Chondrocyte (in vitro differentiated cells): ENCODE measurements around the gene PDE10A. TPM values are rescaled to one million over a fixed set of nuclear protein-coding genes. Genes with fewer than 3 reads are reported as not detected.

ENCODE experiments used
- DNase-seq: peaks from one replicate; pipeline ENCODE4 v3.0.0; 2021; ENCODE audit warnings: mixed read lengths, low spot score
- H3K27ac Mint-ChIP-seq: one replicate; pipeline ENCODE4 v1.8.0; 2021; ENCODE audit warnings: mild to moderate bottlenecking, moderate library complexity, mixed read lengths; ENCODE audit not compliant: unreplicated experiment
- H3K27me3 Mint-ChIP-seq: 2 replicates; pipeline ENCODE4 v1.8.0; 2021; ENCODE audit warnings: low read depth, mixed read lengths
- H3K36me3 Mint-ChIP-seq: 2 replicates; pipeline ENCODE4 v1.8.0; 2021; ENCODE audit warnings: low read depth, mixed read lengths
- H3K4me1 Mint-ChIP-seq: 2 replicates; pipeline ENCODE4 v1.8.0; 2021; ENCODE audit warnings: low read depth, mild to moderate bottlenecking, mixed read lengths
- H3K4me3 Mint-ChIP-seq: one replicate; pipeline ENCODE4 v1.8.0; 2021; ENCODE audit warnings: mild to moderate bottlenecking, moderate library complexity, mixed read lengths; ENCODE audit not compliant: unreplicated experiment
- H3K9me3 Mint-ChIP-seq: 2 replicates; pipeline ENCODE4 v1.8.0; 2021; ENCODE audit warnings: low read depth, mixed read lengths
- total RNA-seq: library from RNA; stranded (reverse); gene quantifications from 3 replicates; pipeline ENCODE4 v1.2.1, GENCODE V29; 2021
- TF ChIP-seq, protein P1 (sequence below): fragments of 200-600 bp; sonication (generic); IDR thresholded peaks from 2 replicates; pipeline ENCODE4 v1.5.0; 2021; ENCODE audit warnings: antibody characterized with exemption, mild to moderate bottlenecking, moderate library complexity

PDE10A gene
- total RNA-seq, 1 donor from 2014 or later, result 13.7 TPM

DNA sequence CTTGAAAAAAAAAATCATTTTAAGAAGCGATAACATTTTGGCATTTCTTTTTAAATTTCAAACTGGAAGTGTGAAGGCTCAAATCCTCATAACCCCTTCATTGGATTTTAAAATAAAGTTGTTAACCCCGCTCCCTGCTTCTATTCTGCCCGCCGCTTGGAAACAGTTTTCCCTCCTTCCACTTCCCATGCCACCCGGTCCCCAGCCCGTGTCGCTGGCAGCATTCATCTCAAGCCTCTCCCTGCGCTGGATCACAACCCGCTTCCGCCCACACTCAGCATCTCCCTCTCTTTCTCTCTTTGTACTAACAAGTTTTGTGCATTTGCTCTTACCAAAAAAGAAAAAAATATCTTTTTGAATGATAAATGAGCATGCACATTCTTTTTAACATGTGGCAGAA is 15.4 kb upstream of the PDE10A start:
- Mint-ChIP-seq H3K27me3 (no peaks in the 10 kb centered on the region), H3K4me3 (no peak overlapping the region), H3K9me3 (no peaks in the 10 kb centered on the region), H3K27ac (peak overlapping the region; percentile 28), H3K4me1 (no peaks in the 10 kb centered on the region), H3K36me3 (no peaks in the 10 kb centered on the region)
- TF ChIP-seq, protein P1, sequence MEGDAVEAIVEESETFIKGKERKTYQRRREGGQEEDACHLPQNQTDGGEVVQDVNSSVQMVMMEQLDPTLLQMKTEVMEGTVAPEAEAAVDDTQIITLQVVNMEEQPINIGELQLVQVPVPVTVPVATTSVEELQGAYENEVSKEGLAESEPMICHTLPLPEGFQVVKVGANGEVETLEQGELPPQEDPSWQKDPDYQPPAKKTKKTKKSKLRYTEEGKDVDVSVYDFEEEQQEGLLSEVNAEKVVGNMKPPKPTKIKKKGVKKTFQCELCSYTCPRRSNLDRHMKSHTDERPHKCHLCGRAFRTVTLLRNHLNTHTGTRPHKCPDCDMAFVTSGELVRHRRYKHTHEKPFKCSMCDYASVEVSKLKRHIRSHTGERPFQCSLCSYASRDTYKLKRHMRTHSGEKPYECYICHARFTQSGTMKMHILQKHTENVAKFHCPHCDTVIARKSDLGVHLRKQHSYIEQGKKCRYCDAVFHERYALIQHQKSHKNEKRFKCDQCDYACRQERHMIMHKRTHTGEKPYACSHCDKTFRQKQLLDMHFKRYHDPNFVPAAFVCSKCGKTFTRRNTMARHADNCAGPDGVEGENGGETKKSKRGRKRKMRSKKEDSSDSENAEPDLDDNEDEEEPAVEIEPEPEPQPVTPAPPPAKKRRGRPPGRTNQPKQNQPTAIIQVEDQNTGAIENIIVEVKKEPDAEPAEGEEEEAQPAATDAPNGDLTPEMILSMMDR, result no peak
- no peak for DNase-seq

DNA sequence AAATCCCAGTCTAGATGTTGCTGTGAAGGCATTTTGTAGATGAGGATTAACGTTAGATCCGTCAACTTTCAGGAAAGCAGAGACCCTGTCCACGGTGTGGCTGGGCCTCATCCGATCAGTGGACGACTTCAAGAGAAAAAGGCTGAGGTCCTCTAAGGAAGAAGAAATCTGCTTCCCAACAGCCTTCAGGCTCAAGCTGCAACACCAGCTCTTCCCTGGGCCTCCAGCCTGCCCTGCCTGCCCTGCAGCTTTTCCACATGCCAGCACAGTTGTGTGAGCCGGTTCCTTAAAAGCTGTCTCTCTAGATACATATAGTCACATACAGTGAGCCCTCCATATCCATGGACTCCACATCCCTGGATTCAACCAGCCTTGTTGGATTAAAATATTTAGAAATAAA is 14.1 kb upstream of the PDE10A start:
- no peak overlapping the region for H3K4me3 Mint-ChIP-seq
- no peaks in the 10 kb centered on the region for H3K9me3 Mint-ChIP-seq
- H3K27ac Mint-ChIP-seq, result no peak overlapping the region
- no peaks in the 10 kb centered on the region for H3K4me1 Mint-ChIP-seq
- no peaks in the 10 kb centered on the region for H3K36me3 Mint-ChIP-seq
- TF ChIP-seq, protein P1, result no peak
- H3K27me3 Mint-ChIP-seq, result no peaks in the 10 kb centered on the region
- DNase-seq, result no peak

DNA sequence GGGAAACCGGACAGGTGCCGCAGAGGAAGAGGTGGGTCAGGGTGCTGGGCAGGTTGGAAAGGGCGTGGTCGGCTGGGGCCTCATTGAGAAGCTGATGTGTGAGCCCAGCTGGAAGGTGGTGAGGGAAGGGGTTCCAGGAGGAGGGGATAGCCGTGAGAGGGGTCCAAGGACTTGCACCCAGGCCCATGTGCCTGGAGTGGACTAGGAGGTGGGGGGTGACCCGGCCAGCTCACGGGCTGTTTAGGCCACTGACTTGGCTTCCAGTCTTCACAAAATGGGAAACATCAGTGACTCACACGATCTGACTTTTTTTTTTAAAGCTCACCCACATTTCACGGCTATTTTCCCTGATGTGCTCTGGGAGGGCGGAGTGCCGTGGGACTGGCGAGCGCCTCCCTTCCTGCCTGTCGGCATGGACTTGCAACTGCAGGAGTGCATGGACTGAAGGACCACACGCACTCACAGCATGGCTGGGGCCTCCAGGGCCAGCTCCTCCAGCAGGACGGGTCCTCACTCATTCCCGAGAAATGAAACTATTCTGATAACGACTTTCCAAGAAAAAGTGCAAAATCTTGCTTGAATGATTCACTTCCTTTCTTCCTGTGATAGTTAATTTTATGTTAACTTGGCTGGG is 13.5 kb upstream of the PDE10A start:
- no peak for DNase-seq
- TF ChIP-seq, protein P1, result no peak
- H3K27ac Mint-ChIP-seq, result no peak overlapping the region
- H3K36me3 Mint-ChIP-seq, result no peaks in the 10 kb centered on the region
- no peak overlapping the region for H3K4me3 Mint-ChIP-seq
- no peaks in the 10 kb centered on the region for H3K4me1 Mint-ChIP-seq
- no peaks in the 10 kb centered on the region for H3K9me3 Mint-ChIP-seq
- H3K27me3 Mint-ChIP-seq, result no peaks in the 10 kb centered on the region

DNA sequence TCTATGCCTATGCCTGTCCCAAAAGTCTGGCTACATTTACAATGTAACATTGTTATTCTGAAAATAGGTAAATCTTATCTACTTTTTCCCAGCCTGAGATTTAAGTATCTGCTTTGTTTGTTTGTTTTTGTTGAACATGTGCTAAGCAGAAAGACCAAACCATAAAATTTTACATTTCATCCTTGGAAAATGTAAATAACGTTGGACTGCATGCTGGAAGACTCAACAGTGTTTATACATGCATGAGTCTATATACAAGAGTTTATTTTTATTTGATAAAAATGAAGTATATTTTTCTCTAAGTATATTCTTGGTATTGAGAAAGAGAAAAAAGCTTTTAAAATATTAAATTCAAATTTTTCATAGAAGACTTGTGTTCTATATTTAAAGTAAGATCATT is 12.1 kb upstream of the PDE10A start:
- TF ChIP-seq, protein P1, result no peak

DNA sequence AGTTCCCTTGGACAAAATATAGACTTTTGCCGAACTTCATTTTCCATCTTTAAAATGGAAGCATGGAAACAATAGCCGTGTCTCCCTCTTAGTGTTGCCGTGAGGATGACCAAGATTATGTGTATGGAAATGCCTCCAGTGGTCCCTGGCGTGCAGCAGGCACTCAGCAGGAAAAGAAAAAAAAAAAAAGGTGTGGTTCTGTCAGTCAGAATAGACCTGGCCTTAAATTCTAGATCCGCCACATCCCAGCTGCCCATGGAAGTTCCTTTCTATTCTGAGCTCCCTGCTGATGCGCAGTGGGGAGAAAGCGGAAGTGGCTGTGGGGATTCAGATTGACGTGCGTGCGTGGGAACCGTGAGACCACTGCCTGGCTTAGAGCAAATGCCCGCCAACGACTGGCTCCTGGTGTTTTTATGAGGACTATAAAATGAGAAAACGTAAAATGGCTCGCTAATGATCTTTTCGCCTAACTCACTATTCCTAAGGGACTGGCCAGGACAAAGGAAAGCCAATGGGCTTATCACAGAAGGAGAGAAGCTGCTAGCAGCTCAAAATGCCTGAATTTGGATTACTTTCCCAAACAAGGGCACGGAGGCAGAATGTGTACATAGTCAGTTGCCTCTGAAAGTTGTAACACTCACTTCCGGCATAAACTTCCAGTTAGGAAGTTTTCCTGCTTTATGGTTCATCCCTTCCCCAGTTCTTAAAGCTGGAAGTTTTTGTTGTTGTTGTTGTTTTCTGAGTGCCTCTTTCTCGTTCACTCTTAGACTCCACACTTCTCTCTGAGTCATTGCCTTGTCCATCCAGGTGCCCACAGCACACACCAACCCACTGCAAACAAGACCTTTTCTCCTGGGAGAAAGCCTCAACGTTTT is 11.4 kb upstream of the PDE10A start:
- no peaks in the 10 kb centered on the region for H3K9me3 Mint-ChIP-seq
- H3K4me3 Mint-ChIP-seq, result no peak overlapping the region
- TF ChIP-seq, protein P1, result no peak
- no peaks in the 10 kb centered on the region for H3K36me3 Mint-ChIP-seq
- no peak for DNase-seq
- H3K27me3 Mint-ChIP-seq, result no peaks in the 10 kb centered on the region
- no peak overlapping the region for H3K27ac Mint-ChIP-seq
- H3K4me1 Mint-ChIP-seq, result no peaks in the 10 kb centered on the region

More for the DNA sequence above, 12.1 kb upstream of the PDE10A start:
- H3K4me1 Mint-ChIP-seq, result no peaks in the 10 kb centered on the region
- DNase-seq, result no peak
- no peak overlapping the region for H3K27ac Mint-ChIP-seq
- no peaks in the 10 kb centered on the region for H3K36me3 Mint-ChIP-seq
- H3K4me3 Mint-ChIP-seq, result no peak overlapping the region
- no peaks in the 10 kb centered on the region for H3K27me3 Mint-ChIP-seq
- H3K9me3 Mint-ChIP-seq, result no peaks in the 10 kb centered on the region
